NCI-H2107 (cell line): ENCODE data around the gene NLK.
"Not testable (repeated sequence)": the region's sequence is repeated elsewhere in the genome, so short reads cannot be mapped to it uniquely, and the experiment has no call there.

Source experiments
- DNase-seq: peaks from one replicate; lab custom pipeline; 2025; lab: John Stamatoyannopoulos, UW

NLK gene

GRCh38 chr17:28196636-28197035 lies 154.2 kb downstream of the NLK start:
- DNase-seq: no peak

GRCh38 chr17:28199115-28199514 lies 156.6 kb downstream of the NLK start:
- DNase-seq: no peak

DNA sequence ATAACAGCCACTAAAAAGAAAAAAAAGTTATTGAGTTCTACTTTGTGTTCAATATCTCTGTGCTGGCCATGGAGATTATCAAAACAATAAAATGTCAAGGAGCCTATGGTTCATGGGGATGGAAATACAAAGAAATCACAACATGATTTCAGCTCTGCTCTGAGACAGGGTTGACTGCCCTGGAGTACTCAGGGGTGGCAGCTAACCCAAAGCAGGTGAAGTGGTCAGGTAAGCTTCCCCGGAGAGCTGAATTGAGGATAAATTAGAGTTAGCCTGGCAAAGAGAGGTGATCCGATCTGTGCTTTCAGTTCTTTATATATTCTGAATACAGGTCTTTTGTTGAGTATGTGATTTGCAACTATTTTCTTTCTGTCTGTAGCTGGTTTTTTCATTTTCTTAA lies 157.3 kb downstream of the NLK start:
- no peak for DNase-seq

- no peak for DNase-seq
These were observed 158.8 kb downstream of the NLK start for GRCh38 chr17:28201315-28201714.

DNA sequence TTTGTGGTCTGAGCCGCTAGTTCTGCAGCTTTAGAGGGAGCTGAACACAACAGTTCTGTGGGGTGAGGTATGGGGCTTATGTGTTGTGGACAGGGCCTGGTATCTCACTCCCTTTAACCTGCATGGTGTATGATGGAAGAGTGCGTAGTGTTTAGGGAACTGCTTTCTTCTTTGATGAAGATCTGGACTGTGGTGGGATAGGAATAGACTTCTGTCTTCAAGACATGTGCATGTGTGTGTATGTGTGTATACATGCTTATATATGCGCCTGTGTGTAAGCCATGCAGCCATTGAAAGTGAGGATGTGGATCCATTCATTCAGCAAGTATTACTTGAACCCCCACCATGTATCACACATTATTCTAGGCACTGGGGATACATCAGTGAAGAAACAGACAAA lies 161.8 kb downstream of the NLK start:
- DNase-seq: no peak

DNA sequence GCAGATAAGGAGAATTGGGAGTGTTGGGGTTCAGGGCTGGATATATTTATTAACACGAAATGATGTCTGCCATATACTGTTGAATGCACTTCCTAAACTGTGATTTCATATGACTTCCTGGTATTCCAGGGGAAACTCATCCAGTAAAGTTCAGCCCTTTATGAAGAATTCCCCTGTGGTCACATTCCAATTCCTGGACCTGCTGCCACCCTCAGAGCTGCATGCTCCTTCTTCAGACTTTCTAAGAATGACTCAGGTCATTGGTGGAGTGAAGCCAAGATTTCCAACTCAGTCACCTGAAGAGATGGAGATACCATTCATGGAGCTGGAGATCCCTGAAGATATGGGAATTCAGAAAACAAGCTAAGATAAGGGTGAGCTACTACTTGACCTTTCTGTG lies 162.3 kb downstream of the NLK start:
- DNase-seq: no peak

GRCh38 chr17:28206292-28206691 lies 163.8 kb downstream of the NLK start:
- DNase-seq: no peak

GRCh38 chr17:28211811-28212210 lies 169.3 kb downstream of the NLK start:
- DNase-seq: no peak

- not testable (repeated sequence) for DNase-seq
These were observed 171.1 kb downstream of the NLK start for GRCh38 chr17:28213578-28213977.

DNA sequence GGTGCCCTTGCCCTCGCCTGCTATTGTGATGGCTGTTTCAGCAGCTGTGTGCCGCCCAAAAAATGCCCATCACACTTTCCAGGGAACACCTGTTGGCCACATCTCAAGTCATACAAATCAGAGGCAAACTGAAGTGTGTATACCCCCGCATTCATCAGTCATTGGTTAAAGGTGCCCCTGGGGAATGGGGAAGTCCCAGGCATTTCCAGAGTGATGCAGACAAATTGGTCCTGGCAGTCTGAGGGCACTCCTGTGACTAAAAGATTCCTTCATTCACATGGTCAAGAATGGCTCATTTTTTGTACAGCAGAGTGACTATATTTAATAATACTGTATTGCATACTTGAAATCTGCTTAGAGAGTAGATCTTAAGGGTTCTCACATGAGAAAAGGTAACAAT lies 173.6 kb downstream of the NLK start:
- DNase-seq: no peak

DNA sequence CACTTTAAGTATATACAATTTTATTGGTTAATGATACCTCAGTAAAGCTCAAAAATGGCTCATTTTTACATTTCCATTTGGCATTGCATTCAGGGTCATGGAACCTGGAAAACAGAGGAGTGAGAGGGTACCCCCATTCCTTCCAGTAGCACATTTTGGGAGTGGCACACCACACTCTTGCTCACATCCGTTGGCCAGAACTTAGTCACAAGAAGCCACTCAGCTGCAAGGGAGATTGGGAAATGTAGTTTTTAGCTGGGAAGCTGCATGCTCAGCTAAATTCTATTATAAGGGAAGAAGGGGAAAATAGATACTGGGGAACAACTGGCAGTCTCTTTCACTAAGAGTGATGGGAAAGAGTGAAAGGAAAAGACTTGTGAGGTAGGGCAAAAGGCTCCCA lies 174.1 kb downstream of the NLK start:
- DNase-seq: no peak

- no peak for DNase-seq
These were observed 177.3 kb downstream of the NLK start for GRCh38 chr17:28219771-28220170.

- DNase-seq: no peak
These were observed 179.4 kb downstream of the NLK start for GRCh38 chr17:28221751-28222414.

GRCh38 chr17:28225271-28225670 lies 182.8 kb downstream of the NLK start:
- DNase-seq: no peak

GRCh38 chr17:28225867-28226266 lies 183.4 kb downstream of the NLK start:
- no peak for DNase-seq

- no peak for DNase-seq
These were observed 184.3 kb downstream of the NLK start for GRCh38 chr17:28226563-28227315.

GRCh38 chr17:28227316-28228108 lies 185.0 kb downstream of the NLK start:
- no peak for DNase-seq

DNA sequence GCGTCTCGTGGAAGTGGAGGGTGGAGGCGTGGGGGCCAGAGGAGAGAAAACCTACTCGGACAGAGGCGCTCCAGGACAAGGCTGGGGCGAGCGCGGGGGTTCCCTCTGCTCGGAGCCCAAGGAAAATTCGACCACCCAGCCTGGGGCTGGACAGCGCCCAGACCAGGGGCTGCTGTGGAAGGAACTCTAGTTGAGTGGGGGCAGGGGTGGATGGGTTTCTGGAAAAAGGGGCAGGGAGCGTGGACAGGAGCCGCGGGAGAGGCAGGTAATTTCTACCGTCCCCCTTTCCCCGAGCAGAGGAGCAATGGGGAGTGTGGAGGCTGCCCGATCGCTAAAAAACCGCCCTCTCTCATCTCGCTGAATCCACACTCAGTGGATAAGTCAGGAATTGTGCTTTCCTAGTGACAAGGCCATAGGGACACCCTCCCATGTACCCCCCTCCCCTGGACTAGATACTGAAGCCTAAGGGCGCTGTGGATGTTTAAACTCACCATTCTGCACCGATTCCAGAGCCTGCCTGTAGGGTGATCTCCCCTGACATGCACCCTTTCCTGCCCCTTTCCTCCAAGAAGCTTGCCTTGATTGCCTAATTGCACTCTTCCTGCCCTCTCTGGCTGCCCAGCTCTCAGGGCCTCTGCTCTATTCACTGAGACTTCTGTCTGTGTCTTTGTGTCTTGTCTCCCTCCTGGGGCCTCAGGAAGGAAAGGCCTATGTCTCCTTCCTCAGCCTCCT lies 185.8 kb downstream of the NLK start:
- DNase-seq: no peak

- DNase-seq: no peak
These were observed 186.7 kb downstream of the NLK start for GRCh38 chr17:28228986-28229729.

- no peak for DNase-seq
These were observed 187.5 kb downstream of the NLK start for GRCh38 chr17:28230011-28230410.

DNA sequence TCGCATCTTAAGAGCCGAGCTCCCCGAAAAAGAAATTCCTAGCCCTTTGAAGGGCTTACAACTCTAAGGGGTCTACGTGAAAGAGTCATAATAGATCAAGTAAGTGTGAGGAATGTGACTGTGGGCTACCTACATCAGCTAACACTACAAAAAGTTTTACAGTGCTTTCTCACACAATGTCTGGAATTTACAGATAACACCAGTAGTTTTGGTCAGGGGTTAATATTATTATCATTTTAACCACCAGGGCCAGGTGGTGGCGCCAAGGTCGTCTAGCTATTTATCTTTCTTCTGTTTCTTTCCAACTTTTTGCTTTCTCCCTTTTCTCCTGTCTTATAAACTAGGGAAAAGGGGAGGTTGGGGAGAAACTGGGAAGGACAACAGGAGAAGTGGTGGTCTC lies 188.1 kb downstream of the NLK start:
- not testable (repeated sequence) for DNase-seq

DNA sequence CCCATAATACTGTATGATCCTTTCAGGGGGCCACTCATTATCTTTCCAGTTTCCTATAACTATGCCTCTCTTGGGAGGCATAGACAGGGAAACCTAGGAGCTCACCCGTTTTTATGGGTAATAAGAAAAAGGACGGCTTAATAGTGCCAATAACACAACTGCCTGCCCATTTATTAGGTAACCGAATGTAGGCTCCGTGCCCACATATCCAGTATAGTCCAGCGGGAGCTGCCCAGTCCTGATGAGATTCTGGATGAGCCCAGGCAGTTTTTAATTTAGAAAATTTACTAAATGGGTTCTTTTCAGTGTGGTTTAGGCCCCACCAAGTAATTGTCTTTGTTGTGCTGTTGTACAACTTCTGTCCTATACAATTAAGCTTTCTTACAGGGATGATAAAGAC lies 189.1 kb downstream of the NLK start:
- DNase-seq: not testable (repeated sequence)
